Nephron (organoid): ENCODE measurements around the gene TBC1D5.
"Not testable (repeated sequence)": the region's sequence is repeated elsewhere in the genome, so short reads cannot be mapped to it uniquely, and the experiment has no call there.

Source experiments
- H3K27ac Mint-ChIP-seq, 3 experiments: 2 replicates each; pipeline ENCODE4 v1.8.0; 2020; ENCODE audit warnings: mixed read lengths in 3 of 3, mild to moderate bottlenecking in 2 of 3, moderate library complexity in 1 of 3
- H3K27me3 Mint-ChIP-seq: 2 replicates; pipeline ENCODE4 v1.8.0; 2021; ENCODE audit warnings: low read depth, mild to moderate bottlenecking, moderate library complexity, mixed read lengths
- H3K36me3 Mint-ChIP-seq: 2 replicates; pipeline ENCODE4 v1.8.0; 2020; ENCODE audit warnings: low read depth, mixed read lengths
- H3K4me1 Mint-ChIP-seq: 2 replicates; pipeline ENCODE4 v1.8.0; 2020; ENCODE audit warnings: mixed read lengths
- H3K4me3 Mint-ChIP-seq, 3 experiments: 2 replicates each; pipeline ENCODE4 v1.8.0; 2020; ENCODE audit warnings: mild to moderate bottlenecking in 3 of 3, mixed read lengths in 3 of 3, moderate library complexity in 2 of 3
- H3K9me3 Mint-ChIP-seq: 2 replicates; pipeline ENCODE4 v1.8.0; 2020; ENCODE audit warnings: mixed read lengths
- TF ChIP-seq, protein P1 (sequence below), 3 experiments: fragments of 200-600 bp; sonication (generic); IDR thresholded peaks; one replicate each; pipeline ENCODE4 v1.5.0; 2021; ENCODE audit warnings: antibody characterized with exemption in 3 of 3; ENCODE audit not compliant: unreplicated experiment in 3 of 3

Gene TBC1D5

GRCh38 chr3:17132286-17133115 is 609.9 kb downstream of the TBC1D5 start:
- Mint-ChIP-seq H3K4me1 (peaks cover 10% of the 10 kb centered on the region), H3K27me3 (peaks cover 4% of the 10 kb centered on the region), H3K9me3 (peaks cover 11% of the 10 kb centered on the region), H3K27ac (no peak overlapping the region), H3K4me3 (no peak overlapping the region), H3K36me3 (peaks cover 4% of the 10 kb centered on the region)
- TF ChIP-seq, protein P1, sequence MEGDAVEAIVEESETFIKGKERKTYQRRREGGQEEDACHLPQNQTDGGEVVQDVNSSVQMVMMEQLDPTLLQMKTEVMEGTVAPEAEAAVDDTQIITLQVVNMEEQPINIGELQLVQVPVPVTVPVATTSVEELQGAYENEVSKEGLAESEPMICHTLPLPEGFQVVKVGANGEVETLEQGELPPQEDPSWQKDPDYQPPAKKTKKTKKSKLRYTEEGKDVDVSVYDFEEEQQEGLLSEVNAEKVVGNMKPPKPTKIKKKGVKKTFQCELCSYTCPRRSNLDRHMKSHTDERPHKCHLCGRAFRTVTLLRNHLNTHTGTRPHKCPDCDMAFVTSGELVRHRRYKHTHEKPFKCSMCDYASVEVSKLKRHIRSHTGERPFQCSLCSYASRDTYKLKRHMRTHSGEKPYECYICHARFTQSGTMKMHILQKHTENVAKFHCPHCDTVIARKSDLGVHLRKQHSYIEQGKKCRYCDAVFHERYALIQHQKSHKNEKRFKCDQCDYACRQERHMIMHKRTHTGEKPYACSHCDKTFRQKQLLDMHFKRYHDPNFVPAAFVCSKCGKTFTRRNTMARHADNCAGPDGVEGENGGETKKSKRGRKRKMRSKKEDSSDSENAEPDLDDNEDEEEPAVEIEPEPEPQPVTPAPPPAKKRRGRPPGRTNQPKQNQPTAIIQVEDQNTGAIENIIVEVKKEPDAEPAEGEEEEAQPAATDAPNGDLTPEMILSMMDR (IDR thresholded peaks at IDR 0.05; ENCODE audit: unreplicated experiment in 3 of 3), result no peak

DNA sequence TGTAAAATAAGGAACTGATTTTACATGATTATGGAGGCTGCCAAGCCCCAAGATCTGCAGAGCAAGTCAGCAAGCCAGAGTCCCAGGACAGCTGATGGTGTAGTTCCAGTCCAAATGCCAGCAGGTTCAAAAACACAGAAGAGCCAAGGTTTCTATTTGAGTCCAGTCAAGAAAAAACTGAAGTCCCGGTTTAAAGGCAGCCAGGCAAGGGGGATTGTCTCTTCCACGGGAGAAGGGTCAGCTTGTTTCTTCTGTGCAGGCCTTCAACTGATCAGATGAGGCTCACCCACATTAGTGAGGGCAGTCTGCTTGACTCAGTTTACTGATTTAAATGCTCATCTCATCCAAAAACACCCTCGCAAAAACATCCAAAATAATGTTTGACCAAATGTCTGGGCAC is 611.5 kb downstream of the TBC1D5 start:
- Mint-ChIP-seq H3K9me3 (peaks cover 14% of the 10 kb centered on the region), H3K4me1 (peaks cover 4% of the 10 kb centered on the region), H3K27me3 (peaks cover 4% of the 10 kb centered on the region), H3K4me3 (no peak overlapping the region), H3K27ac (no peak overlapping the region), H3K36me3 (peaks cover 4% of the 10 kb centered on the region)
- TF ChIP-seq, protein P1 (IDR thresholded peaks at IDR 0.05; ENCODE audit: unreplicated experiment in 3 of 3), result no peak

DNA sequence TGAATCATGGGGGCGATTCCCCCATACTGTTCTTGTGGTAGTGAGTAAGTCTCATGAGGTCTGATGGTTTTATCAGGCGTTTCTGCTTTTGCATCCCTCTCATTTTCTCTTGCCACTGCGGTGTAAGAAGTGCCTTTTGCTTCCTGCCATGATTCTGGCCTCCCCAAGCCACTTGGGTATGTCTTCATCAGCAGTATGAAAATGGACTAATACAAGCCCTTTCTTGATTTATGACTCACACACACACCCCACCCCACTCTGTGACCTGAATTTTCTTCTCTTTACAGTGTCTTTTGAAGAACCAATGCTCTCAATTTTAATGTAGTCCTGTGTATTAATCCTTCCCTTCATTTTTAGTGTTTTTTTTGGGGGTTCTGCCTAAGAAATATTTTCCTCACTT is 612.9 kb downstream of the TBC1D5 start:
- peaks cover 4% of the 10 kb centered on the region for H3K27me3 Mint-ChIP-seq
- H3K27ac Mint-ChIP-seq, result no peak overlapping the region
- peaks cover 14% of the 10 kb centered on the region for H3K9me3 Mint-ChIP-seq
- no peaks in the 10 kb centered on the region for H3K4me1 Mint-ChIP-seq
- peaks cover 4% of the 10 kb centered on the region for H3K36me3 Mint-ChIP-seq
- TF ChIP-seq, protein P1 (IDR thresholded peaks at IDR 0.05; ENCODE audit: unreplicated experiment in 3 of 3), result no peak
- H3K4me3 Mint-ChIP-seq, result no peak overlapping the region

- not testable (repeated sequence) for H3K27me3 Mint-ChIP-seq, H3K27ac Mint-ChIP-seq, H3K36me3 Mint-ChIP-seq, H3K4me3 Mint-ChIP-seq, H3K4me1 Mint-ChIP-seq
- peaks cover 14% of the 10 kb centered on the region for H3K9me3 Mint-ChIP-seq
These were observed 613.8 kb downstream of the TBC1D5 start for GRCh38 chr3:17128671-17129070.

DNA sequence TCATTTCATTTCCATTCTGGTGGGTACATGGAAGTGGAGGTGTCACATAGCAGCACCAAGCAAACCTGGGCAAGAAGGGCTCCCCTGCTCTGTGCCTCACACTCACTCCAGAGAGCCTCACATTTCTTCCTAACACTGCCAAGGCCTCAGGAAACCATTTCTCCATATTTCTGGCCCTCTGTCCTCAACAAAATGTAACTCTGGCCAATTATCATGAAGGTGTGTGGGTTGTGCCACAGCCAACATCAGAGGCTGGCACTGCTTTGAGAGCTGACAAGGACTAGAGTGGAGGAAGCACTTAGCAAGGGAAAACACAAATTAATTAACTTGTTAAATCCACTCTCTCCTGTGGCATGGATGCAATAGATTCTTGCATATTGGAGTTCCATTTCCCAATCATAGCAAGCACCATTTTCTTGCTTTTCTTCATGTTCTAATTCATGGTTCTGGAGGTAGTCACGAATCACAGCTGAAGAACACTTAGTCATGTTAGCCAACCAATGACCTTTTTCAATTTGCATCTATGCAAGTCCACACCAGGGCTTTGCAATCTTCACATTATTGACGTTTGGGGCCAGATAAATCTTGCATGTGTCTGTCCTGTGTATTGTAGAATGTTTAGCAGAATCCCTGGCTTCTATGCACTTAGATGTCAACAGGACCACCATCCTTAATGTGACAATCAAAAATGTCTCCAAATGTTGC is 616.5 kb downstream of the TBC1D5 start:
- TF ChIP-seq, protein P1 (IDR thresholded peaks at IDR 0.05; ENCODE audit: unreplicated experiment in 3 of 3), result no peak
- H3K27me3 Mint-ChIP-seq, result no peaks in the 10 kb centered on the region
- no peak overlapping the region for H3K27ac Mint-ChIP-seq
- H3K4me1 Mint-ChIP-seq, result no peaks in the 10 kb centered on the region
- peaks cover 4% of the 10 kb centered on the region for H3K36me3 Mint-ChIP-seq
- no peak overlapping the region for H3K4me3 Mint-ChIP-seq
- peaks cover 16% of the 10 kb centered on the region for H3K9me3 Mint-ChIP-seq

DNA sequence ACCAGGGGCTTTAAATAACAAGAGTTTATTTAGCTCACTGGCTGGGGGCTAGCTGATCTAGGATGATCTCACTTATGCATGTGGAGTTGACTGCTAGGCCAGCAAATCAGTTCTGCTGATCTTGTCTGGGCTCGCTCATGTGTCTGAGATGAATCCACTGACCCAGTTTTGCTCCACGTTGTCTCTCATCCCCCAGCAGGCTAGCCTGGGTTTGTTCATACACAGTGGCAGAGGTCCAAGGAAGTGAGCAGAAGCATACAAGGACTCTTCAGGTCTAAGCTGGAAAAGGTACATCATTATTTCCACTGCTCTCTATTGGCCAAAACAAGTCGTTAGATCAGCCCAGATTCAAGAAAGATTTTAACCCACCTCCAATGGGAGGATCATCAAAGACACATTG is 619.7 kb downstream of the TBC1D5 start:
- Mint-ChIP-seq H3K27me3 (peaks cover 7% of the 10 kb centered on the region), H3K27ac (no peak overlapping the region), H3K36me3 (no peaks in the 10 kb centered on the region), H3K4me3 (no peak overlapping the region), H3K9me3 (peaks cover 7% of the 10 kb centered on the region), H3K4me1 (no peaks in the 10 kb centered on the region)
- TF ChIP-seq, protein P1 (IDR thresholded peaks at IDR 0.05; ENCODE audit: unreplicated experiment in 3 of 3), result no peak
